Heart right ventricle (tissue), 16 donors: Measurements from ENCODE around the gene OSM. TPM values are rescaled to one million over a fixed set of nuclear protein-coding genes. Genes with fewer than 3 reads are reported as not detected.

Experiments
- ATAC-seq, 8 donors: fragments of 200-7000 bp; cut with Tn5 transposase; one replicate each; pipeline ENCODE4 v1.9.1; 2020; ENCODE audit warnings: mild to moderate bottlenecking in 8 of 8, moderate library complexity in 8 of 8, moderate number of reproducible peaks in 1 of 8
- DNase-seq, 2 donors: peaks; one replicate each; pipeline ENCODE4 v3.0.0-alpha.2; 2020
- H3K27ac ChIP-seq, 10 donors: fragments of 200-600 bp; sonication (generic) in 2 of 10; one replicate each; pipeline versions ENCODE4 v1.5.0 to v1.8.0; 2020 to 2022; ENCODE audit warnings: mild to moderate bottlenecking in 3 of 10
- H3K27me3 ChIP-seq, 7 donors: fragments of 200-600 bp; one replicate each; pipeline ENCODE4 v1.8.0; 2021 to 2022; ENCODE audit warnings: mild to moderate bottlenecking in 2 of 7
- H3K36me3 ChIP-seq, 9 donors: fragments of 200-600 bp; sonication (generic) in 1 of 9; one replicate each; pipeline versions ENCODE4 v1.5.0 to v1.8.0; 2020 to 2022; ENCODE audit warnings: mild to moderate bottlenecking in 2 of 9
- H3K4me1 ChIP-seq, 9 donors: fragments of 200-600 bp; sonication (generic) in 1 of 9; one replicate each; pipeline versions ENCODE4 v1.5.0 to v1.8.0; 2020 to 2022; ENCODE audit warnings: mild to moderate bottlenecking in 4 of 9
- H3K4me3 ChIP-seq, 10 donors: fragments of 200-600 bp; sonication (generic) in 2 of 10; one replicate each; pipeline versions ENCODE4 v1.5.0 to v1.8.0; 2020 to 2022; ENCODE audit warnings: mild to moderate bottlenecking in 7 of 10, moderate library complexity in 2 of 10
- H3K9me3 ChIP-seq, 11 donors: fragments of 200-600 bp in 10 of 11; sonication (generic) in 2 of 11; one replicate each; pipeline versions ENCODE4 v1.5.0 to v1.8.0; 2013 to 2022; ENCODE audit warnings: mild to moderate bottlenecking in 2 of 11, control low read depth in 1 of 11, moderate library complexity in 1 of 11
- WGBS, 2 donors: extraction: QIAGEN DNeasy Blood & Tissue Kit; methylation state at CpG; one replicate each; pipeline ENCODE4 v1.1.7; 2013; ENCODE audit warnings: inconsistent platforms in 1 of 2; 5-methylcytosine and 5-hydroxymethylcytosine counted together
- intact Hi-C, 10 donors: fragments of 100-400 bp; cut with DNase I; formaldehyde crosslinking; loops; one replicate each; pipeline versions ENCODE4 v1.11.1 to v1.14.2; 2022
- polyA plus RNA-seq, 2 donors: library from polyadenylated mRNA; stranded (reverse); fragments of 200-250 nt; gene quantifications; one replicate each; pipeline ENCODE4 v1.2.3, GENCODE V29; 2013
- total RNA-seq, 10 donors: library from RNA; stranded (reverse); fragmentation: NEBNext Ultra II Directional in 3 of 10; extraction: Animal tissue kit (Norgen Biotek cat#: 25700) in 3 of 10; gene quantifications; one replicate each; pipeline versions ENCODE4 v1.2.1 to v1.2.4, GENCODE V29; 2021 to 2023
- TF ChIP-seq, protein P1 (sequence below), 9 donors: fragments of 200-600 bp; sonication (generic) in 2 of 9; IDR thresholded peaks; one replicate each; pipeline versions ENCODE4 v1.5.0 to v1.8.0; 2021 to 2022; ENCODE audit warnings: antibody characterized with exemption in 9 of 9, mild to moderate bottlenecking in 5 of 9, moderate library complexity in 1 of 9
- donor health status: Arrhythmogenic right ventricular cardiomyopathy.
- donor health status: ischemic (EF 13 %, LVEDD 7.1; RV severe dilation, severe dysfunction).
- donor health status: healthy with polysubstance abuse.
- donor health status: DM: no; HTN: yes; CAD: no.
- donor health status: DM: no; HTN: no; CAD: no.
- donor health status: ischemic (EF 25% LVEDD 6.9; RV normal size, moderate dysfunction).
- donor health status: ischemic (EF 25% LVEDD 5.7; RV mildly dilated, moderate dysfunction).
- donor health status: healthy.
- donor health status: DM: yes; HTN: yes; CAD: no.
- donor health status: Ischemic cardiomyopathy.
- donor health status: ischemic (EF 35%, LVEDD 5.7; RV mildly dilated, moderate dysfunction).
- donor health status: nonischemic (EF 11% LVEDD 7.7; RV severe dilation, severe dysfunction).
- donor health status: DM: yes; HTN: yes; CAD: no.
- donor health status: PGD.
- donor health status: ischemic (EF 29% LVEDD 5.4; RV normal size, mild dysfunction).
- donor health status: nonischemic (EF 23%, LVEDD 6.1; RV moderate dilation, normal function).

OSM gene
- total and polyA plus RNA-seq, 12 donors, result 0.20 to 2.8 (median 0.41) TPM; not detected in 3

DNA sequence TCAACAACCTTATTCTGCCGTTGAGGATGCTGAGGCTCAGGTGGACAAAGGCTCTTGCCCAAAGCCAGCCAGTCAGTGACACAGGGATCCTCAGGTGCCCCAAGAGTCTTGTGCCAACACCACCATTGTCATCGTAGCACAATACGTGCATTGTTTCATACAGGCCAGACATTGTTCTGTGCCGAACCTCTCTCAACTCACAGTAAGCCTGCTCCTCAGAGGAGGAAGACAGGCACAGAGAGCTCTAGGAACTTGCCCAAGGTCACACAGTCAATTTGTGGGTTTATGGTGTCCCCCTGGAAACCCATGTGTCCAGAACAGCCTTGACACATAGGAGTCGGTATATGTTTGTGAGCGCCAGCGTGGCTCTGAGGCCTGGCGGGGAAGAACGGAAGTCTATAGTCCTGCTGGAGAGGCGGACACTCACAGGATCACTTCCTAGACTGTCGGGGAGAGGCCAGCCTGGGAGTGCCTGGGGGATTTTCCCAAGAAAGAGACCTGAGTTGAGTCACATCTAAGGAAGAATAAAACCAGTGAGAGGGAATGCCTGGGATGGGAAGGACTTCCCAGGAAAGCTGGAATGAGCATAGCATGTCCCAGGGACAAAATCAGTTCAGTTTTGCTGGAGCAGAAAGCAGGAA is 40.3 kb downstream of the OSM start:
- no peak for DNase-seq
- peaks cover 0 to 91% (median 66%) of the 10 kb centered on the region in 7 donors for H3K27me3 ChIP-seq

GRCh38 chr22:30225220-30225927 is 41.3 kb downstream of the OSM start:
- peaks cover 0 to 32% (median 0%) of the 10 kb centered on the region in 9 donors for H3K4me1 ChIP-seq
- DNase-seq, result no peak
- no peaks in the 10 kb centered on the region for H3K36me3 ChIP-seq
- no peak overlapping the region for H3K4me3 ChIP-seq
- intact Hi-C loops, result no loop called here
- H3K27ac ChIP-seq, result no peak overlapping the region
- WGBS, 2 donors, result 93 to 94% methylated on average over 7 of the region's 7 CpGs
- no peak for ATAC-seq
- H3K27me3 ChIP-seq, result peaks cover 0 to 95% (median 63%) of the 10 kb centered on the region in 7 donors
- TF ChIP-seq, protein P1, sequence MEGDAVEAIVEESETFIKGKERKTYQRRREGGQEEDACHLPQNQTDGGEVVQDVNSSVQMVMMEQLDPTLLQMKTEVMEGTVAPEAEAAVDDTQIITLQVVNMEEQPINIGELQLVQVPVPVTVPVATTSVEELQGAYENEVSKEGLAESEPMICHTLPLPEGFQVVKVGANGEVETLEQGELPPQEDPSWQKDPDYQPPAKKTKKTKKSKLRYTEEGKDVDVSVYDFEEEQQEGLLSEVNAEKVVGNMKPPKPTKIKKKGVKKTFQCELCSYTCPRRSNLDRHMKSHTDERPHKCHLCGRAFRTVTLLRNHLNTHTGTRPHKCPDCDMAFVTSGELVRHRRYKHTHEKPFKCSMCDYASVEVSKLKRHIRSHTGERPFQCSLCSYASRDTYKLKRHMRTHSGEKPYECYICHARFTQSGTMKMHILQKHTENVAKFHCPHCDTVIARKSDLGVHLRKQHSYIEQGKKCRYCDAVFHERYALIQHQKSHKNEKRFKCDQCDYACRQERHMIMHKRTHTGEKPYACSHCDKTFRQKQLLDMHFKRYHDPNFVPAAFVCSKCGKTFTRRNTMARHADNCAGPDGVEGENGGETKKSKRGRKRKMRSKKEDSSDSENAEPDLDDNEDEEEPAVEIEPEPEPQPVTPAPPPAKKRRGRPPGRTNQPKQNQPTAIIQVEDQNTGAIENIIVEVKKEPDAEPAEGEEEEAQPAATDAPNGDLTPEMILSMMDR (IDR thresholded peaks at IDR 0.05), result no peak
- no peaks in the 10 kb centered on the region for H3K9me3 ChIP-seq

More for the DNA sequence above, 40.3 kb downstream of the OSM start:
- peaks cover 0 to 24% (median 0%) of the 10 kb centered on the region in 9 donors for H3K4me1 ChIP-seq
- intact Hi-C loops, result no loop called here
- no peaks in the 10 kb centered on the region for H3K9me3 ChIP-seq
- TF ChIP-seq, protein P1 (IDR thresholded peaks at IDR 0.05), result no peak
- H3K4me3 ChIP-seq, result no peak overlapping the region
- ATAC-seq, result no peak
- H3K27ac ChIP-seq, result no peak overlapping the region
- no peaks in the 10 kb centered on the region for H3K36me3 ChIP-seq
- 78 to 82% methylated on average over 11 of the region's 11 CpGs for WGBS, 2 donors

- 52 to 58% methylated on average over 11 of the region's 11 CpGs for WGBS, 2 donors
- H3K4me1 ChIP-seq, result peaks cover 0 to 32% (median 0%) of the 10 kb centered on the region in 9 donors
- TF ChIP-seq, protein P1 (IDR thresholded peaks at IDR 0.05), result no peak
- H3K36me3 ChIP-seq, result no peaks in the 10 kb centered on the region
- DNase-seq (no peak), ATAC-seq (no peak)
- peaks cover 0 to 96% (median 63%) of the 10 kb centered on the region in 7 donors for H3K27me3 ChIP-seq
- H3K4me3 ChIP-seq, result no peak overlapping the region
- no peaks in the 10 kb centered on the region for H3K9me3 ChIP-seq
- intact Hi-C loops, result no loop called here
- H3K27ac ChIP-seq, result peak overlapping the region in 1 of 10 donors; percentile 3
Observed at GRCh38 chr22:30224161-30224857, 42.3 kb downstream of the OSM start.

GRCh38 chr22:30223303-30223702 is 43.3 kb downstream of the OSM start:
- intact Hi-C loops, result no loop called here
- Histone ChIP-seq H3K36me3 (no peaks in the 10 kb centered on the region), H3K27ac (no peak overlapping the region), H3K4me1 (peaks cover 0 to 32% (median 0%) of the 10 kb centered on the region in 9 donors), H3K9me3 (no peaks in the 10 kb centered on the region), H3K4me3 (no peak overlapping the region), H3K27me3 (peaks cover 0 to 96% (median 66%) of the 10 kb centered on the region in 7 donors)
- 39 to 46% methylated on average over 15 of the region's 15 CpGs for WGBS, 2 donors
- DNase-seq, result no peak
- no peak for ATAC-seq
- TF ChIP-seq, protein P1 (IDR thresholded peaks at IDR 0.05), result no peak
